ENCODE measurements around the gene HSBP1L1. TPM values are rescaled to one million over a fixed set of nuclear protein-coding genes. Genes with fewer than 3 reads are reported as not detected.

HSBP1L1 gene
- total and polyA plus RNA-seq, 9 donors, result 7.6 to 26.2 (median 12.3) TPM

GRCh38 chr18:79979843-79980242, 15.4 kb downstream of the HSBP1L1 start:
- Histone ChIP-seq H3K4me1 (ENCODE audit: insufficient read depth) (no peaks in the 10 kb centered on the region), H3K27me3 (no peaks in the 10 kb centered on the region), H3K4me3 (no peak overlapping the region), H3K36me3 (no peaks in the 10 kb centered on the region), H3K27ac (no peak overlapping the region), H3K9me3 (no peaks in the 10 kb centered on the region)
- intact Hi-C loops (cut with DNase I), result loop anchor here in 1 of 4 donors (10.0 kb wide), 1 partner anchor 55 kb away; the partner anchor contains the start of gene RBFA
- no peak for TF ChIP-seq EP300 (IDR thresholded peaks at IDR 0.05)
- TF ChIP-seq CTCF (IDR thresholded peaks at IDR 0.05), result no peak
- TF ChIP-seq POLR2A (IDR thresholded peaks at IDR 0.05), result no peak
- no peak for DNase-seq
- WGBS, 3 donors, result 93 to 95% (median 94%) methylated on average over 5 of the region's 5 CpGs

GRCh38 chr18:79980585-79980984, 16.1 kb downstream of the HSBP1L1 start:
- Histone ChIP-seq H3K9me3 (no peaks in the 10 kb centered on the region), H3K4me1 (ENCODE audit: insufficient read depth) (no peaks in the 10 kb centered on the region), H3K27me3 (no peaks in the 10 kb centered on the region), H3K36me3 (no peaks in the 10 kb centered on the region), H3K4me3 (no peak overlapping the region), H3K27ac (no peak overlapping the region)
- WGBS, 3 donors, result 80 to 84% (median 83%) methylated on average over 13 of the region's 13 CpGs
- TF ChIP-seq CTCF (IDR thresholded peaks at IDR 0.05), result no peak
- TF ChIP-seq EP300 (IDR thresholded peaks at IDR 0.05), result no peak
- TF ChIP-seq POLR2A (IDR thresholded peaks at IDR 0.05), result no peak
- no peak for DNase-seq
- intact Hi-C loops (cut with DNase I), result loop anchor here in 1 of 4 donors (10.0 kb wide), 1 partner anchor 54 kb away; the partner anchor contains the start of gene RBFA

- Histone ChIP-seq H3K4me3 (no peak overlapping the region), H3K9me3 (no peaks in the 10 kb centered on the region), H3K36me3 (no peaks in the 10 kb centered on the region), H3K27me3 (no peaks in the 10 kb centered on the region), H3K27ac (no peak overlapping the region), H3K4me1 (ENCODE audit: insufficient read depth) (peaks cover 3% of the 10 kb centered on the region)
- intact Hi-C loops (cut with DNase I), result loop anchor here in 1 of 4 donors (10.0 kb wide), 1 partner anchor 52 kb away; the partner anchor contains the start of gene RBFA
- no peak for DNase-seq
- TF ChIP-seq CTCF (IDR thresholded peaks at IDR 0.05) (no peak), EP300 (IDR thresholded peaks at IDR 0.05) (no peak), POLR2A (IDR thresholded peaks at IDR 0.05) (no peak)
- whole genome bisulfite sequencing, 3 donors, result 88 to 94% (median 94%) methylated on average over 6 of the region's 6 CpGs
These were observed 18.3 kb downstream of the HSBP1L1 start for GRCh38 chr18:79982736-79983135.

- WGBS, 3 donors, result 90 to 93% (median 91%) methylated on average over 4 of the region's 4 CpGs
- no peak overlapping the region for H3K4me3 ChIP-seq
- H3K27me3 ChIP-seq, result no peaks in the 10 kb centered on the region
- H3K36me3 ChIP-seq, result no peaks in the 10 kb centered on the region
- no peaks in the 10 kb centered on the region for H3K9me3 ChIP-seq
- TF ChIP-seq EP300 (IDR thresholded peaks at IDR 0.05), result no peak
- H3K4me1 ChIP-seq (ENCODE audit: insufficient read depth), result peaks cover 3% of the 10 kb centered on the region
- no peak for DNase-seq
- intact Hi-C loops (cut with DNase I), result loop anchor here in 1 of 4 donors (10.0 kb wide), 1 partner anchor 52 kb away; the partner anchor contains the start of gene RBFA
- no peak overlapping the region for H3K27ac ChIP-seq
These were observed 18.8 kb downstream of the HSBP1L1 start for GRCh38 chr18:79983253-79983652.

- Histone ChIP-seq H3K27ac (no peak overlapping the region), H3K27me3 (no peaks in the 10 kb centered on the region), H3K36me3 (no peaks in the 10 kb centered on the region), H3K4me3 (no peak overlapping the region), H3K9me3 (no peaks in the 10 kb centered on the region), H3K4me1 (ENCODE audit: insufficient read depth) (peaks cover 3% of the 10 kb centered on the region)
- TF ChIP-seq CTCF (IDR thresholded peaks at IDR 0.05) (no peak), POLR2A (IDR thresholded peaks at IDR 0.05) (no peak), EP300 (IDR thresholded peaks at IDR 0.05) (no peak)
- intact Hi-C loops (cut with DNase I), result loop anchor here in 1 of 4 donors (10.0 kb wide), 1 partner anchor 51 kb away; the partner anchor contains the start of gene RBFA
- DNase-seq, result no peak
- WGBS, 3 donors, result 91 to 95% (median 94%) methylated on average over 7 of the region's 7 CpGs
These were observed 19.4 kb downstream of the HSBP1L1 start for GRCh38 chr18:79983793-79984192.
